HEK293T (cell line): ENCODE data around the gene CABP1.

Source experiments
- CTCF ChIA-PET: fragments of 350-600 bp; formaldehyde crosslinking; extraction: SDS; loops from one replicate; lab custom pipeline; 2021; ENCODE audit warnings: antibody characterized with exemption, inconsistent platforms; lab: Yijun Ruan, JAX
- POLR2A ChIA-PET: fragments of 350-600 bp; formaldehyde crosslinking; extraction: SDS; loops from one replicate; lab custom pipeline; 2020; ENCODE audit warnings: antibody characterized with exemption, inconsistent platforms; lab: Yijun Ruan, JAX
- DNase-seq: peaks from one replicate; pipeline ENCODE4 v3.0.0; 2012; ENCODE audit warnings: mixed read lengths; ENCODE audit errors: extremely low spot score
- ARNT ChIP-seq: fragments of 450-650 bp; IDR thresholded peaks from 2 replicates; pipeline ENCODE4 v1.6.1; 2017; ENCODE audit warnings: mild to moderate bottlenecking
- BHLHE40 ChIP-seq: fragments of 450-650 bp; IDR thresholded peaks from 2 replicates; pipeline ENCODE4 v1.6.1; 2016; ENCODE audit warnings: mild to moderate bottlenecking, moderate library complexity, borderline replicate concordance
- CTBP1 ChIP-seq: fragments of 450-650 bp; IDR thresholded peaks from 2 replicates; pipeline ENCODE4 v1.6.1; 2016; ENCODE audit warnings: borderline replicate concordance
- ELF4 ChIP-seq: fragments of 450-650 bp; IDR thresholded peaks from 2 replicates; pipeline ENCODE4 v1.6.1; 2017; ENCODE audit warnings: antibody characterized with exemption
- FOXA1 ChIP-seq: fragments of 450-650 bp; IDR thresholded peaks from 2 replicates; pipeline ENCODE4 v1.6.1; 2016; ENCODE audit warnings: mild to moderate bottlenecking
- FOXK2 ChIP-seq: fragments of 450-650 bp; IDR thresholded peaks from 2 replicates; pipeline ENCODE4 v1.6.1; 2016; ENCODE audit warnings: mild to moderate bottlenecking
- FOXM1 ChIP-seq: fragments of 450-650 bp; IDR thresholded peaks from 2 replicates; pipeline ENCODE4 v1.6.1; 2017; ENCODE audit warnings: mild to moderate bottlenecking, borderline replicate concordance
- HDGF ChIP-seq: fragments of 450-650 bp; IDR thresholded peaks from 2 replicates; pipeline ENCODE4 v1.6.1; 2017; ENCODE audit warnings: antibody characterized with exemption, borderline replicate concordance
- L3MBTL2 ChIP-seq: fragments of 450-650 bp; conservative IDR thresholded peaks from 2 replicates; pipeline ENCODE4 v1.6.1; 2016; ENCODE audit warnings: mild to moderate bottlenecking
- LEF1 ChIP-seq: fragments of 450-650 bp; IDR thresholded peaks from 2 replicates; pipeline ENCODE4 v1.6.1; 2017; ENCODE audit warnings: mild to moderate bottlenecking, borderline replicate concordance
- NFRKB ChIP-seq: fragments of 450-650 bp; IDR thresholded peaks from 2 replicates; pipeline ENCODE4 v1.6.1; 2016; ENCODE audit warnings: mild to moderate bottlenecking, moderate library complexity
- PKNOX1 ChIP-seq: fragments of 450-650 bp; IDR thresholded peaks from 2 replicates; pipeline ENCODE4 v1.6.1; 2016
- SP1 ChIP-seq: fragments of 450-650 bp; IDR thresholded peaks from 2 replicates; pipeline ENCODE4 v1.6.1; 2017
- SUZ12 ChIP-seq: fragments of 450-650 bp; IDR thresholded peaks from 2 replicates; pipeline ENCODE4 v1.6.1; 2016; ENCODE audit warnings: mild to moderate bottlenecking
- TARDBP ChIP-seq: fragments of 450-650 bp; IDR thresholded peaks from 2 replicates; pipeline ENCODE4 v1.6.1; 2016
- ZNF384 ChIP-seq: fragments of 450-650 bp; IDR thresholded peaks from 2 replicates; pipeline ENCODE4 v1.6.1; 2016

CABP1 gene

GRCh38 chr12:120653611-120654010, 13.2 kb downstream of the CABP1 start:
- POLR2A ChIA-PET: no interaction called here
- TF ChIP-seq ARNT: no peak
- no peak for TF ChIP-seq NFRKB
- no peak for TF ChIP-seq FOXA1
- TF ChIP-seq L3MBTL2: no peak
- TF ChIP-seq LEF1: no peak
- no peak for TF ChIP-seq PKNOX1
- no peak for TF ChIP-seq FOXK2
- no peak for TF ChIP-seq SP1
- TF ChIP-seq SUZ12: no peak
- TF ChIP-seq HDGF: no peak
- no peak for TF ChIP-seq ZNF384
- no peak for TF ChIP-seq BHLHE40
- TF ChIP-seq ELF4: no peak

GRCh38 chr12:120654656-120655055, 14.2 kb downstream of the CABP1 start:
- CTCF ChIA-PET: no interaction called here
- no peak for DNase-seq
- POLR2A ChIA-PET: no interaction called here

More at GRCh38 chr12:120653611-120654010, 13.2 kb downstream of the CABP1 start:
- CTCF ChIA-PET: no interaction called here
- DNase-seq: no peak

GRCh38 chr12:120656008-120656407, 15.6 kb downstream of the CABP1 start:
- ChIA-PET CTCF (no interaction called here), POLR2A (no interaction called here)
- no peak for TF ChIP-seq HDGF
- no peak for TF ChIP-seq TARDBP
- no peak for TF ChIP-seq FOXM1
- TF ChIP-seq SUZ12: no peak
- TF ChIP-seq FOXK2: no peak
- TF ChIP-seq BHLHE40: no peak
- no peak for TF ChIP-seq FOXA1
- no peak for TF ChIP-seq PKNOX1
- TF ChIP-seq LEF1: no peak
- TF ChIP-seq CTBP1: no peak
- TF ChIP-seq NFRKB: no peak
- TF ChIP-seq ELF4: no peak
- no peak for TF ChIP-seq SP1
- no peak for TF ChIP-seq ARNT
- no peak for TF ChIP-seq L3MBTL2
- no peak for TF ChIP-seq ZNF384
- DNase-seq: no peak

More at GRCh38 chr12:120654656-120655055, 14.2 kb downstream of the CABP1 start:
- no peak for TF ChIP-seq ZNF384

- DNase-seq: no peak
- TF ChIP-seq ELF4 (no peak), ZNF384 (no peak), TARDBP (no peak), FOXA1 (no peak), NFRKB (no peak), BHLHE40 (no peak), ARNT (no peak), LEF1 (no peak), CTBP1 (no peak), FOXM1 (no peak), FOXK2 (no peak), SUZ12 (no peak), L3MBTL2 (no peak), SP1 (no peak), PKNOX1 (no peak), HDGF (no peak)
- CTCF ChIA-PET: interaction anchor here (2.8 kb wide), 1 partner anchor 10 kb away, joined by 16 read pairs; no protein-coding TSS in a partner anchor
- POLR2A ChIA-PET: no interaction called here
Observed at GRCh38 chr12:120658286-120659150, 18.1 kb downstream of the CABP1 start.

- TF ChIP-seq CTBP1 (no peak), FOXA1 (no peak), HDGF (no peak)
- DNase-seq: no peak
- ChIA-PET CTCF (interaction anchor here (0.6 to 2.8 kb wide), 2 partner anchors 10 to 100 kb away, joined by 4 to 16 read pairs; no protein-coding TSS in a partner anchor), POLR2A (no interaction called here)
Observed at GRCh38 chr12:120659151-120659525, 18.7 kb downstream of the CABP1 start.

- CTCF ChIA-PET: interaction anchor here (1.3 kb wide), 1 partner anchor 12 kb away, joined by 3 read pairs; no protein-coding TSS in a partner anchor
- POLR2A ChIA-PET: no interaction called here
- TF ChIP-seq SUZ12 (no peak), LEF1 (no peak), SP1 (no peak), CTBP1 (no peak), BHLHE40 (no peak), ZNF384 (no peak), ARNT (no peak)
- no peak for DNase-seq
Observed at GRCh38 chr12:120661432-120661831, 21.0 kb downstream of the CABP1 start.
